Measurements from ENCODE around the gene CFAP300. TPM values are rescaled to one million over a fixed set of nuclear protein-coding genes. Genes with fewer than 3 reads are reported as not detected.

CFAP300 gene
- total RNA-seq, 1 experiment from 2014 or later = 1.7 TPM

DNA sequence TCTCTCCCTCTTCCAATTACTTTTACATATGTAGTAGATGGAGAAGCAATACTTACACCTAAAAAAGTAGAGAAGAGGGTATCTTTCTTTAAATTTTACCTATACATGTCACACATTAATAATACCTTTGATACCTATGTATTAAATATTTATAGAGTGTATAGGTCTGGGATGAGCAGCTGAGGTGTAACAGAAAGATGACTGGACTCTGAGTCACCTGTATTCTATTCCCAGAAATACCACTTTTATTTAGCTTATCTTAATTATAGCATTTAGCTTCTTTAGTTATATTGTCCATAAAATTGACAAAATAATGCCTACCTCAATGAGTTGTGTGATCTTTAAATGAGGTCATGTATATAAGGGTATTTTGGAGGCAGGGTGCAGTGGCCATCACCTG lies 32.4 kb downstream of the CFAP300 start:
- peaks cover under 1% of the 10 kb centered on the region in 2 experiments; a peak in 3 of 4 replicates for H3K4me1 Mint-ChIP-seq
- Histone ChIP-seq H2BK12ac (ENCODE audit: insufficient read length, low read depth, low read length) (no peak overlapping the region), H3K79me2 (ENCODE audit: insufficient read depth, low read length) (no peaks in the 10 kb centered on the region), H3K79me1 (ENCODE audit: insufficient read depth, low read depth, low read length, poor library complexity, severe bottlenecking) (no peaks in the 10 kb centered on the region), H2AFZ (ENCODE audit: low read length) (no peak overlapping the region), H3K9ac (ENCODE audit: extremely low read depth, insufficient read length, low read length) (no peak overlapping the region), H4K91ac (ENCODE audit: insufficient read length, low read depth, low read length) (no peak overlapping the region), H3K56ac (ENCODE audit: insufficient read length, low read depth, low read length) (no peak overlapping the region), H3K4me1 (ENCODE audit: insufficient read depth, low read length) (no peaks in the 10 kb centered on the region), H3K14ac (ENCODE audit: insufficient read depth, low read length) (no peak overlapping the region), H2BK20ac (ENCODE audit: low read depth, low read length, poor library complexity, severe bottlenecking) (no peak overlapping the region), H2BK5ac (ENCODE audit: insufficient read length, low read length) (no peak overlapping the region), H4K8ac (replicated peaks; ENCODE audit: insufficient read length, low read depth, low read length) (no peak overlapping the region), H4K5ac (ENCODE audit: insufficient read length, low read depth, low read length) (no peak overlapping the region), H4K20me1 (ENCODE audit: control insufficient read depth, insufficient read depth, insufficient read length) (no peaks in the 10 kb centered on the region), H3K4me2 (ENCODE audit: insufficient read depth, insufficient read length, low read length) (no peak overlapping the region), H3K18ac (ENCODE audit: insufficient read length, low read depth, low read length) (no peak overlapping the region), H3K23ac (ENCODE audit: insufficient read length, low read depth, low read length) (no peak overlapping the region), H2BK120ac (ENCODE audit: low read depth, low read length, poor library complexity, severe bottlenecking) (no peak overlapping the region), H3K4ac (ENCODE audit: low read depth, low read length) (no peak overlapping the region), H3T11ph (ENCODE audit: low read length) (no peak overlapping the region), H3K23me2 (ENCODE audit: insufficient read length, low read depth, low read length, poor library complexity, severe bottlenecking) (no peaks in the 10 kb centered on the region), H2AK5ac (ENCODE audit: insufficient read length, low read length) (no peak overlapping the region), H3K27ac (ENCODE audit: insufficient read length, low read depth, low read length) (no peak overlapping the region), H3K27me3 (ENCODE audit: insufficient read depth, low read length) (no peaks in the 10 kb centered on the region), H2BK15ac (ENCODE audit: low read depth, low read length) (no peak overlapping the region), H3K9me3 (ENCODE audit: control insufficient read depth, low read depth, low read length) (no peaks in the 10 kb centered on the region)
- TF ChIP-seq, protein P1, sequence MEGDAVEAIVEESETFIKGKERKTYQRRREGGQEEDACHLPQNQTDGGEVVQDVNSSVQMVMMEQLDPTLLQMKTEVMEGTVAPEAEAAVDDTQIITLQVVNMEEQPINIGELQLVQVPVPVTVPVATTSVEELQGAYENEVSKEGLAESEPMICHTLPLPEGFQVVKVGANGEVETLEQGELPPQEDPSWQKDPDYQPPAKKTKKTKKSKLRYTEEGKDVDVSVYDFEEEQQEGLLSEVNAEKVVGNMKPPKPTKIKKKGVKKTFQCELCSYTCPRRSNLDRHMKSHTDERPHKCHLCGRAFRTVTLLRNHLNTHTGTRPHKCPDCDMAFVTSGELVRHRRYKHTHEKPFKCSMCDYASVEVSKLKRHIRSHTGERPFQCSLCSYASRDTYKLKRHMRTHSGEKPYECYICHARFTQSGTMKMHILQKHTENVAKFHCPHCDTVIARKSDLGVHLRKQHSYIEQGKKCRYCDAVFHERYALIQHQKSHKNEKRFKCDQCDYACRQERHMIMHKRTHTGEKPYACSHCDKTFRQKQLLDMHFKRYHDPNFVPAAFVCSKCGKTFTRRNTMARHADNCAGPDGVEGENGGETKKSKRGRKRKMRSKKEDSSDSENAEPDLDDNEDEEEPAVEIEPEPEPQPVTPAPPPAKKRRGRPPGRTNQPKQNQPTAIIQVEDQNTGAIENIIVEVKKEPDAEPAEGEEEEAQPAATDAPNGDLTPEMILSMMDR (conservative IDR thresholded peaks at IDR 0.05) = no peak
- no peaks in the 10 kb centered on the region for H3K27me3 Mint-ChIP-seq (ENCODE audit: low read depth)
- no peaks in the 10 kb centered on the region for H3K9me3 Mint-ChIP-seq
- no peaks in the 10 kb centered on the region for H3K36me3 Mint-ChIP-seq (ENCODE audit: insufficient read depth in 1 of 3, low read depth in 3 of 3)
- no peak overlapping the region for H3K4me3 Mint-ChIP-seq
- no peak overlapping the region for H3K27ac Mint-ChIP-seq
- no peak for DNase-seq
